Measurements from ENCODE around the gene CADPS2.

GRCh38 chr7:122528879-122529481, 357.3 kb downstream of the CADPS2 start:
- TF ChIP-seq POLR2A (IDR thresholded peaks at IDR 0.05): no peak
- TF ChIP-seq, protein P1, sequence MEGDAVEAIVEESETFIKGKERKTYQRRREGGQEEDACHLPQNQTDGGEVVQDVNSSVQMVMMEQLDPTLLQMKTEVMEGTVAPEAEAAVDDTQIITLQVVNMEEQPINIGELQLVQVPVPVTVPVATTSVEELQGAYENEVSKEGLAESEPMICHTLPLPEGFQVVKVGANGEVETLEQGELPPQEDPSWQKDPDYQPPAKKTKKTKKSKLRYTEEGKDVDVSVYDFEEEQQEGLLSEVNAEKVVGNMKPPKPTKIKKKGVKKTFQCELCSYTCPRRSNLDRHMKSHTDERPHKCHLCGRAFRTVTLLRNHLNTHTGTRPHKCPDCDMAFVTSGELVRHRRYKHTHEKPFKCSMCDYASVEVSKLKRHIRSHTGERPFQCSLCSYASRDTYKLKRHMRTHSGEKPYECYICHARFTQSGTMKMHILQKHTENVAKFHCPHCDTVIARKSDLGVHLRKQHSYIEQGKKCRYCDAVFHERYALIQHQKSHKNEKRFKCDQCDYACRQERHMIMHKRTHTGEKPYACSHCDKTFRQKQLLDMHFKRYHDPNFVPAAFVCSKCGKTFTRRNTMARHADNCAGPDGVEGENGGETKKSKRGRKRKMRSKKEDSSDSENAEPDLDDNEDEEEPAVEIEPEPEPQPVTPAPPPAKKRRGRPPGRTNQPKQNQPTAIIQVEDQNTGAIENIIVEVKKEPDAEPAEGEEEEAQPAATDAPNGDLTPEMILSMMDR (IDR thresholded peaks at IDR 0.05): peak in 5 of 6 experiments; percentile 5 to 54 (median 41)
